GM18511 (cell line): ENCODE data around the gene GALNT6.
A peak's percentile ranks its signal among the peaks of the same experiment; 100 is the strongest.
"Not testable (repeated sequence)": the region's sequence is repeated elsewhere in the genome, so short reads cannot be mapped to it uniquely, and the experiment has no call there.

Source experiments
- ATAC-seq: cut with Tn5 transposase; IDR thresholded peaks from one replicate; pipeline ENCODE4 v1.9.1; 2021; ENCODE audit warnings: mild to moderate bottlenecking, moderate library complexity; ENCODE audit not compliant: unreplicated experiment

Gene GALNT6

DNA sequence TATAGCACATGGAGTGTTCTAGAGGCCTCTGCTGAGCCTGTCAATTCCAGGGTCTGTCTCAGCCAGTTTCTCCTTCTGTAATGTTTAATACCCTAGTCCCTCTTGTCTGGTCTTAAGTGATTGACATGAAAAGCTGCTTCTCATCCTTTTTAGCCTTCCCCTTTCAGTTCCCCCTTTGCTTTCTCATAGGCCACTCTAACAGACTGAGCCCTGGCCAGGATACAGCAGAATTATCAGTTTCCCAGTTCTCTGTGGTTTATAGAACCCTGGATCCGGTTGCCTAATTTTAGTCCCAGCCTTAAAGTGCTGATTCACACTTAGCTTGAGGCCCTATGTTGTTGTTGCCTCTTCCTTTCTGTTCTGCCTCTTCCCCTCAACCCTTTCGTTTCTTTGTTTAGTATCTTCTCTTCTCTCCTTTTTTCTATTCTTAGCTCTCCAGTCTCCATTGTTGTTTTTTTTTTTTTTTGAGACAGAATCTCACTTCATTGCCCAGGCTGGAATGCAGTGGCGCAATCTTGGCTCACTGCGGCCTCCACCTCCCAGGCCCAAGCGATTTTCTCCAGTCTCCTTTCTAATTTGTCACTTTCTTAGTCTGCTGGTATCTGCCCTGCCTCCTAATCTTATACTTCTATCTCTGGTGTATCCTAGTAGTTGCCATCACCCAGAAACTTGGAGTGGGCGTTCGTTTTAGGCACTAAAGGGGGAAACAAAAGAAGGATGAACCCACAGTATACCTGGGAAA lies 64.3 kb downstream of the GALNT6 start:
- ATAC-seq = peak; percentile 54

DNA sequence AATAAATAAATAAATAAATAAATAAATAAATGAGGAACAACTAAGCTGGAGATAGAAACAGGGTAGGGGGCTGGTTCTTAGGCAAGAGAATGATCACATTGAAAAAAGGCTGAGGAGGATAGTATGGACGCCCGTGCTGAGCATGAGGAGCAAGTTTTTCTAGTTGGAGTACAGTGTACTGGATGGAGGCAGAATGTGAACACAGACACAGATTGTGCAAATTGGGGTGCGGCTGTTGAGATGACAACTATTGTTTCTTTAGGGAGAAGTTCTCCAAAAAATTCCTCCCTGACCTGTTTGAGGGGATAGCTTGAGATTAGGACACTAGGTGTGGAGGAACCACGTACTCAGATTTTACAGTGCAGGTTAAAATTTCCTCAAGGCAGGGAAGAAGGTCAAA lies 66.3 kb downstream of the GALNT6 start:
- no peak for ATAC-seq

DNA sequence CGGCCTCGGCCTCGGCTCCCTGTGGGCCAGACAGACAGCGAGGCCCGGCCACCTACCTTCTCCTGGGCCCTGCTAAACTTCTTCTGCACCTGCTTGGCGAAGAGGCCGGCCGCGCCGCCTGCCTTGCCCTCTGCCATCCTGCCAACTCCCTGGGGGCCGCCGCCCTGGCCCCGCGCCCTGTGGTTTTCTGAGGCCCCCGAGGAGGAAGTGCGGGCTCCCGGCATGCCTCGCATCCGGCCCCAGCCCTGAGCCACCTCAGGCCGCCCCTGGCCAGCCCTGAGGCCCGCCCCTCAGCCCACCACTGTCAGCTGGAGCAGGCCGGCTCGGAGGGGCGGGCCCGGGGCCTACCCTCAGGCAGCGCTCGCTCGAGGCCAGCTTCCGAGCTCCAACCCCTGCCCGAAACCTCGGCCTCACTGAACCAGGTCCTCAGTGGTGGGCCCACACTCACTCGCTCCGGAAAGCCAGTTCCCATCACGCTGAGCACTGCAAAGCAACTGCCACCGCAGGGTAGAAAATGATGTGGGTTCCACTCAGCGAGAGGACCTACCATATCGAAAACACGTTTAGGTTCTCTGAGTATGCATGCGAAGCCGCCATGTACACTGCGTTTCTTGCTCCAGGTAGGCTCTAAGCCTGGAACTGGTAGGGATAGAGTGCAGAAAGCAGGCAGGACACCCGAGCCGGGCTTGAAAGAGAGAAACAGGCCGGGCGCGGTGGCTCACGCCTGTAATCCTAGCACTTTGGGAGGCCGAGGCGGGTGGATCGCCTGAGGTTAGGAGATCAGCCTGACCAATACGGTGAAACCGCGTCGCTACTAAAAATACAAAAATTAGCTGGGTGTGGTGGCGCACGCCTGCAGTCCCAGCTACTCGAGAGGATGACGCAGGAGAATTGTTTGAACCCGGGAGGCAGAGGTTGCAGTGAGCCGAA lies 67.0 kb downstream of the GALNT6 start, which contains the start of gene BIN2:
TSS of gene BIN2 (minus strand) at position 209 of the 930 bp plus-strand sequence. CDS start at position 137, 72 bp downstream.
- peak; percentile 76 for ATAC-seq

DNA sequence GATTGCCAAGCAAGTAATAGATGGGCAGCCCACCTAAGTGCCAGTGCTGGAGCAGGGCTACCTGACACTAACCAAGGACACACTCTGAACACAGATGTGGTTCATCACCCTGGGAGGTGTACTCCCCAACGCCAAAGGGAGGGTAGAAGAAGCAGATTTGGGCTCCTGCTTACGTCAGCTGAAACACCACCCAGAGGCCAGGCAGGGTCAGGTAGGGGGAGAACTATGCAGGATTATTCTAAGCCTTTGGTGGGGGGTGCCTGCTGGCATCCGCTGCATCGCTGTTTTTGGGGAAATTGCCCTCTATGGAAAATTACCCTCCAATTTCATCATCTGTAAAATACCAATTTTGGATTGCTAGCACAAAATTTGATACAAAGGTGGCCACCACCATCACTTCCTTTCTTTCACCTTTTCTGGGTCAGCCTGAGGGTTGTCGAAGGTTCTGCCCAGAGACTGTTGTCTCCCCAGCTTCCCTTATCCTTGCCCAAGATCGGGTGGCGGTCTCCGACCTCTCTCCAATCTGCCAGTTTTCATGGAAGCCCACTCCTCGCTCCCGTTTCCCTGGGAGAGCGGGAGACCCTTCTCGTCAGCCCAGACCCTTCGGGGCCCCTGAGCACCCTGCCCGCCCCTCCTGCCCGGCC lies 67.8 kb downstream of the GALNT6 start:
- peak; percentile 34 for ATAC-seq

DNA sequence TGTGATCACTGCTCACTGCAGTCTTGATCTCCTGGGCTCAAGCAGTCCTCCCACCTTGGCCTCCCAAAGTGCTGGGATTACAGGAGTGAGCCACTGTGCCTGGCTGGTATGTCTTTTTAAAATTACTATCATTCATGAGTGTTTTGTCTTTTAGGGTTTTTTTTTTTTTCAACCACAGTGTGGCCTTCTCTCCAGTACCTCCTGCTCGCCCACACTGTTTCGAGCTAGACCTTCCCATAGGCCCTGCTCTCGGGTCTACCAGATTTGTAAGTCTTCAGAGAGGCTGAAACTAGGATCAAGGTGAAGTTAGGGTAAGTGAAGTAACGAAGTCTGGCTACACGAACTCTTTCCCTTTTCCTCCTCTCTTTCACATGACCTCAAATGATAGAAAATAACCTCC lies 68.8 kb downstream of the GALNT6 start:
- ATAC-seq = no peak

DNA sequence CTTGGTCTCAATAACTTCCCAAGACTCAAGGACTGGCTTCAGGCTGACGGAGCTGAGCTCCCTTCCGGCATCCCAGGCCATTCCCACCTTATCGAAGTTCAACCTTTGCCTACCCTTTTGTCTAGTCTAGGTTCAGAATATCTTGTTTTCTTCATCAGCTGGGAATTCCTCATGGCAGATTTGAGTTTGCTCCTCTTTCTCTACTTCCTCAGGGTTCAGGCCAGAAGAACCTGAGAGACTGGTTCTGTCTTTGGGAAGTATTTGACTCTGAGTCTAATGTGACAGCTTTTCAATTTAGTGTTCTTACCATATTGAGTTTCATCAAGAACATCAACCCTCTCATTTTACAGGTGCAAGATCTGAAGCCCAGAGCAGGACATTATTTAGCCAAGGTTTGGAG lies 69.3 kb downstream of the GALNT6 start:
- no peak for ATAC-seq

DNA sequence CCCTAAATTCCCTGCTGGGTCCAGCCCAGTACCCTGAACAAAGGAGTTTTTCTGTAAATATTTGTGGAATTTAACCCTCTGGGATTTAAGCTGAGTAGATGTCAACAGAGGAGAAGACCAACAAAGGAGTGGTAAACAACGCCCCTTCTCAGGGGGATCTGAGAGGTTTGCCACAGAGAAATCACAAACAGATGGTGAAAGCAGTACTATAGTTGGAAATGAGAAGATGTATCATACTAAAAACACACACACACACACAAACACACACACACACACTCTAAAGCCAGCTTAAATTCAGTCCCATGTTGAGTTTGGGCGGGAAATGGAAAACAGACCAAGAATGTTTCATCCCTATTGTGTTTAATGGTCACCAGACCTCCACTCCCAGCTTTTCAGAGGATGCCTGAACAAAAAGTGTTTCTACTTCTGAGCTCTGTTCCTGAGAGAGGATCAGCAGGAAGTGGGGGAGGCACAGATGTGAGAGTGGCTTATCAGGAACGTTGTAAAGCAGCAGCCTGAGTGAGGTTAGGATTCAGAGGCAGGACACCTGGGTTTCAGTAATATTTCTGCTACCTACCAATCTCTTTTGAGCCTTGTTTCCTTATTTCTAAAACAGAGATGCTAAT lies 70.4 kb downstream of the GALNT6 start:
- no peak for ATAC-seq

DNA sequence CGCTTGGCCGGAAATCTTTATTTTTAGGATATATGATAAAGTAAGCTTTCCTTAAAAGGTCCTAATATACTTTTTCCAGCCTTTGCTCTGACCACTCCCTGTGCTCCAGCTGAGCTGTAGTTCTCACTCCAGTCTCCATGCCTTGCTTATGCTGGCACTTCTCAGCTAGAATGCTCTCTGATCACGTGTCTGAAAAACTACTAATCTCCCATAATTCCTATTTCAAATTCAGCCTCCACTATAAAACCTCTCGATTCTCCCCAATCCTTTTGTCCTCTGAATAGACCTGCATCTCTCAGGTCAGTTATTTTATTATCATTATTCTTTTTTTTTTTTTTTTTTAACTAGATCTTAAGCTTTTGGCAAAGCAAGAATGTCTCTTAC lies 70.9 kb downstream of the GALNT6 start:
- ATAC-seq = no peak

DNA sequence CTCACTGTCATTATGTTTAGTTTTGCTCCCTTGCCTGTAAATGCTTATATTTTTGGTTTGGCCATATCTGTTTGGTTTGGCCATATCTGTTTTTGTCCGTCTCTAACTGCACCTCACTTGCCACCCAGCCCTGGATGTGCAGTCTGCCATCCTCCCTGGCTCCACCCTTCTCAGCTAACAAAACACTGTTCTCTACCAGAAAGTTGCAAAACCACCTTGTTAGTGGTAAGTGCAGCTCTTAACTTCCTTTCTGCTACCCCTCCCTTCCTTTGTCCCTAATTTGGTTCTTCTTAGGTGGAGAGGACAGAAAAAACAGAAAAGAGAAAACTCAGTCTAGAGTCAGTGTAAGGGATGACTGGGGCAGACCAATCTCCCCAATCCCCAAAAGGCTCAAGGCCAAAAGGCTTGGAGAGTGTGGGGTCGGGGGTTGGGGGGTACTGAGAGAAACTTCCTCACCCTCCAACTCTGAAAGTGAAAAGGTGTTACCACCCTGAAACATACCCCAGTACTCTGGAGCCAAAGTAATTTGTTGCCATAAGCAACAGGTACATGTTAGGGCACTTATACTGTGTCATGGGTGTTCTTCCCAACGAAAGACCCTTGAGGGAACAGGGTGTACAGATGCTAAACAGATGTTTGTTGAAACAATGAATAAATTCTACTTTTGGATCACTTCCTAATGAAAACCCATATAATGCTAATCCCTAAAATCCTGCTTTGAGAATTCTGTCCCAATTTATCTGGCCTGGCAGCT lies 72.2 kb downstream of the GALNT6 start:
- peak; percentile 54 for ATAC-seq

DNA sequence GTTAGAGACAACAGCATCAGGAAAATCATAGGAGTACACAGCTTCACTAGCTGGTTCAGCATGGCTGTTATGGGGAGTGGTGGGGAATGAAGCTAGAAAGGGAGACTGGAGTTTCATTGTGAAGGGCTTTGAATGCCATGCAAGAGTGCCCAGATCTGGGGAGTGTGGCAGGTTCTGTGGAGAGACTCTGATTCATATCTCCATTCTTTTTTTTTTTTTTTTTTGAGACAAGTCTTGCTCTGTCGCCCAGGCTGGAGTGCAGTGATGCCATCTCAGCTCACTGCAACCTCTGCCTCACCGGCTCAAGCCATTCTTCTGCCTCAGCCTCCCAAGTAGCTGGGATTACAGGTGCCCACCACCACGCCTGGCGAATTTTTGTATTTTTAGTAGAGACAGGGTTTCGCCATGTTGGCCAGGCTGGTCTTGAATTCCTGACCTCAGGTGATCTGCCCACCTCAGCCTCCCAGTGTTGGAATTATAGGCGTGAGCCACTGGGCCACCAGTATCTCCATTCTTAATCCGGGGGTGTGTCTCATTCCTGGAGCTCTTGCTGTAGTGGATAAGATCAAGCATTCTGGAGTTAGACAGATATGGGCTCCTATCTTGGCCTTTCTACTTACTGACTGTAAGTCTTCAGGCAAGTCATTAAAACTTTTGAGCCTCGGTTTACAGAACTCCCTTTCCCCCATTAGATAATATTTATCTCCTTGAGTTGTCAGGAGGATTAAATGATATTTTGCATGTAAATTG lies 73.0 kb downstream of the GALNT6 start:
- ATAC-seq = not testable (repeated sequence)

DNA sequence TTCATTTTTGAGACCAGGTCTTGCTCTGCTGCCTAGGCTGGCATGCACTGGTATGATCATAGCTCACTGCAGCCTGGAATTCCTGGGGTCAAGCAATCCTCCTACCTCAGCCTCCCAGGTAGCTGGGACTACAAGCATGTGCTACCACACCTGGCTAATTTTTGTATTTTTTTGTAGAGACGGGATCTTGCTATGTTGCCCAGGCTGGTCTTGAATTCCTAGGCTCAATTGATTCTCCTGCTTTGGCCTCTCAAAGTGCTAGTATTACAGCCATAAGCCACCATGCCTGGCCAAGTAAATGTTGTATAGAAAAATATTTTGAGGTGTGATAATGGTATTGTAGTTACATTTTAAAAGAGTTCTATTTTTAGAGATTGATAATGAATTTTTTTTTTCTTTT lies 79.8 kb downstream of the GALNT6 start:
- ATAC-seq = no peak

DNA sequence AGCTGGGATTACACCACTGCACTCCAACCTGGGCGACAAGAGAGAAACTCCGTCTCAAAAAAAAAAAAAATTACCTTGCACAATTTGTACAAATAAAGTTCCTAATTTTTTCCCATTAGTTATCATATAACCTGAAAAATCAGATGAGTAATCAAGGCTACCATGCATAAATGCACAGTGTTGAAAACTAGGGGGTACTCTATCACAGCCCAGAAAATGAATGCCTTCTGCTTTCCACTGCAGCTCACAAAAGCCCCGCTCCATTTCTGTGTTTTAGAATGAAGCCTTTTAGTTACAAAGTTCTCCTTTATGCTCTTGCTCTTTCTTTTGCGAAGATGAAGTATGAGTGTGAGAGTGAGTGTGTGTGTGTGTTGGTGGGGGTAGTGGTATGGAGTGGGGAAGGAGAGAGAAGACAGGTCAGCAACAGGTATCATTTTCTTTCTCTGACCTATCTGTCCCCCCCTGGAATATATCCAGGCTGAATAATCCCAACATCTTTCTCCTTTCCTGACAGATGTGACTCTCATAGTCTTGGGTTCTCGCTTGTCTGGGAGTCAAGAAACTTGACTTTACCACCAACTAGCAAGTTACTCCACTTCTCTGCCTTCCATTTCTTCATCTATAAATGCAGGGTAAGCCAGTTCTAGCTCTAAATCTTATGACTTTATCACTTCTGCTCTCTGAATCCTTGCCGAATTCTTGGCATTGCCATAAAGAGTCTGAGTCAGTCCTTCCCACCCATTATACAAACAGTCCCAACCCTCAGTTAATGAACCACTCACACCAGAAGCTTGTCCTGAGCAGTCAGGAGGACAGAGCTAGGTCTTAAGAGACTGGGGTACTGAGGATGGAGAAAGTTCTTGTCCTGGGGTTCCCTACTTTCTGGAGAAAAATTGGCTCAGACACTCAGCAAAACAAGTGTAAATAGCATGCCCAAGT lies 83.3 kb downstream of the GALNT6 start:
- ATAC-seq = no peak

DNA sequence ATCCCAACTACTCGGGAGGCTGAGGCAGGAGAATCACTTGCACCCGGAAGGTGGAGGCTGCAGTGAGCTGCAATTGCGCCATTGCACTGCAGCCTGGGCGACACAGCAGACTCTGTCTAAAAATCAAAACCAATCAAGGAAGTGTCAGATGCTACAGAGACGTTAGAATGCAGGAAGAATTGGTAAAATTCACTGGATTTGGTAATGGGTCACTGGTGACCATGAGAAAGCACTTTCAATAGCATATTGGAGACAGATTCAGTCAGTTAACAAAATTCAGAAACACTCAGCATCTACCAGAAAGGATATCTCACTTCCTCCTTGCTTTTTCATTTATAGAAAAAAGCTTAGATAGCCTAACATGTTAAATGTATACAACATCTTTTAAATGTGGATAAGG lies 84.7 kb downstream of the GALNT6 start:
- no peak for ATAC-seq
